ENCODE data around the gene MRPL27.
"Not testable (repeated sequence)": the region's sequence is repeated elsewhere in the genome, so short reads cannot be mapped to it uniquely, and the experiment has no call there.

The MRPL27 gene

DNA sequence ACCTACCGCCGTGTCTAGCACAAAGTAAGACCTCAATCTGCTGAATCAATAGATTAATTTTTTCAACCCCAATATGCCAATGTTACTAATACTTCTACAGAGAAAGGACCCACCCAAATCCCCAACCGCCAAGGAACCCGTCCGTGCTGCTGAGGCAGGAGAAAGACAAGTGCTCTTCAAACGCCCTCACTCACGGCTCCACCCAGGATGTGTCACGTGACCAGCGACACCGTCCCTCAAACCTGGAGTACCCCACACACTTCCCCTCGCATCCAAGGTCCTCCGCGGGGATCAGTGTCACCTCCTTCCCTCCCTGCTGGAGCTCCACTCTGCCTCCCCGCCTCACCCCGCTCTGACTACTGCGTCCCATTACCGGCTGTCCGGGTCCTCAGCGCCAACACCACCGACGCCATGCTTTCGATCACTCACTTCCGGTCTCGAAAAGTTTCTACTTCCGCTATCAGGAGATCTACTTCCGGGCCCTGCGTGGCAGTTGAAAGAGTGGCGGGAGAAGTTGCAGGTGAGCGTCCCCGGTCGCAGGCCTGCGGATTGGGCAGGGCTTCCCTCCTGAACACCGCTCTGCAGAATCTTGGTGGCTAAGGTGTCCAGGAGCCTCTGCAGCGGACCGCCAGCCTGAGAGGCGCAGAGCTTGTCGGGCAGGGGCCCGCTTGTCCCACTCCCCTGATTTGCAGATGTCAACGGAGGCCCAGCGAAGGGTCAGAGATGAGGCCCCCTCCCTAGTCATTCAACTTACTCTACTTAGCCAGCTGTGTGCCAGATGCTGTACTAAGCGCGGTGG, at the start of gene MRPL27, which contains the start of gene EME1:
MRPL27 (minus strand) TSS at position 427 of the 799 bp plus-strand sequence; CDS start at position 413, 14 bp downstream.
EME1 (plus strand) TSS at position 472 of the 799 bp plus-strand sequence. CDS start 1,980 bp downstream, outside the sequence.
- peak; percentile 96 for DNase-seq

DNA sequence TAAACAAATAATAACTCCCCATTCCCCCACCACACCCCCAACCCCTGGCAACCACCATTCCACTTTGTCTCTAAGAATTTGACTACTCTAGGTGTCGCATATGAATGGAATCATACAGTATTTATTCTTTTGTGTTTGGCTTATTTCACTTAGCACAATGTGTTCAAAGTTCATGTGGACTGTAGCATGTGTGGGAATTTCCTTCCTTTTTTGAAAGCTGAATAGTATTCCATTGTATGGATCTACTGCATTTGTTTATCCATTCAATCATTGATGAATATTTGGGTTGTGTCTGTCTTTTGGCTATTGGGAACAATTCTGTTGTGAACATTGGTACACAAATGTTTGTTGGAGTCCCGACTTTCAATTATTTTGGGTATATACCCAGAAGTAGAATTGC, 49.8 kb upstream of the MRPL27 start:
- DNase-seq = no peak

DNA sequence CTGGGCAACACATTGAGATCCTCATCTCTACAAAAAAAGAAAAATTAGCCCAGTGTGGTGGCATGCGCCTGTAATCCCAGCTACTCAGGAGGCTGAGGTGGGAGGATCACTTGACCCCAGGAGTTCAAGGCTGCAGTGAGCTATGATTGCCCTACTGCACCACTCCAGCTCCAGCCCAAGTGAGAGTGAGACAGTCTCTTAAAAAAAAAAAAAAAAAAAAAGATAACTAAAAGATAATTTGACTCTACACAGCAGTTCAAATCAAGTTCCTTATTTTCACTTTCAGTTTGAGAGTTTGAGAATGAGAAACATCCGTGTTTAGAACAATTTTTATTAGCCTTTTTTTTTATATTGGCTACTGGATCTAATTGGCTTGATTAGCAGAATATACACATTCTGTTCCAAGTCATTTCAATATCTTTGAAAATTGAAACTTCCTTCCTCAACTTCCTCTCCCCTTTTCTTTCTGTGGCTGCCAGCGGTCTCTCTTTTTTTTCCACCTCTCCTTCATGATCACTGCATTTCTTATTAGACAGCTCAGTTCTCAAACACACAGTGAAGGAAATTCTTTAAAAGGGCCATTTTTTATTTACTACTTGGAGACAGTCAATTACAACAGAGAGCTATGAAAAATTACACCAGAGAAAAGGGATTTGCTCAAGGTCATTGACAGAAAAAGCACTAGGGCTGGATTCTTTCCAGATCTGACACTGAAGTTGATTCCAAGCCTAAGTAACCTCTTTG, 48.5 kb upstream of the MRPL27 start:
- no peak for DNase-seq

DNA sequence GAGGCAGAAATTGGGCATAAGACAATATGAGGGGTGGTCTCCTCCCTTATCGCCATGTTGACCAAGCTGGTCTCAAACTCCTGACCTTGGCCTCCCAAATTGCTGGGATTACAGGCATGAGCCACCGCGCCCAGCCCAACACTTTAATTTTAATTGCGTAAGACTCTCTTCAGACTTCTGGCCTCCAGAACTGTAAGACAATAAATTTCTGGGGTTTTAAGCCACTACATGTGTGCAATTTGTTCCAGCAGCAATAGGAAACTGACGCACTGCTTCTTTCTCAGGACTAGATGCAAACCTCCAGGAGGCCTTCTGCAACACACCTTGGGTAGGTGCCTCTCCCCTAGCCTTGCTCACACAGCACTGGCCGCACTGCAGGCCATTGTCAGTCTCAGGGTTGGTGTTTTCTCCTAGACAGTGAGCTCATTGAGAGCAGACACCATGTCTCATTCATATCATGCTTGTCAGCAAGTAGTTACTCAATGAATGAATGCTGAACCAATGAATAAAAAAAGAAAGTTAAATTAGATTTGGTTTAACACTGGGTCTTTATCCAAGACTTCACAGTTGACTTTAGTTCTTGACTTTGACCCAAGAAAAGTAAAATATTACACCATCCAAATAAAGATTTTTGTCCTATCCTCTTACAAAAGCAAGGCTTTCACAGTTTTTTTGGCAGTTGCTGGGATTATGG, 47.6 kb upstream of the MRPL27 start:
- DNase-seq = no peak

DNA sequence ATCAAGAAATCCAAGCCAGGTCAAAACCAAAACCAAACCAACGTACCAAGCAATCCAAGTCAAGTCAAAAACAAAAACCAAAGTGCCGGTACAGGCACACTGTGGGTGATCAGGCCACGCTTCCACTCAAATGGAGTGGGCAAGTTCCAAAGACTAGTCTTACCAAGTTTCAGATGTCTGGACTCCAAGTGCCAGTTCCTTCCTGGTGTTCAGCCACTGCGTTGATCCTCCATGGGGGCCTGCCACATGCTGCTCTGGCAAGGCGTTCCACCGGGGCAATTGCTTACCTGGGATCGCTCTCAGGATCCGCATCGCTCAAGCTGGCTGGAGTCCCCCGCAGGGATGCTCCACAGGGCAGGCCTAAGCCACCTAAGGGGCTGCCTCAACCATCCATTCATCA, 46.6 kb upstream of the MRPL27 start:
- DNase-seq = not testable (repeated sequence)

DNA sequence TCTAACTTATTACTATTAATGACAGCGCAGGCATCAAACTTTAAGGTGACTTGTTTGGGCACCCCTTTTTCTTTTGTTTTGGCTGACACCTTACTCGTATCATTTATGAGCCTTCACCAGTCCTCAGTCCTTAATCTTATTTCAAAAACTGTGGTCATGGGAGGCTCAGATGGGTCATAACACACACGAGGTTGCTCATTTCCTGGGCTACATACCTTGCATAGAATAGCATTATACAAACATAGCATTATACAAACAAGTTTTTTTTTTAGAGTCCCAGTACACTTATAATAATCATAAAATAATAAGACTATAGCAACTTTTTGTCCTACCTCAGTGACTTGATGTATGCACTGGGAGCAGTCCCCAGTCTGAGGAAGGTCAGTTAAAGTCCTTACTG, 41.8 kb upstream of the MRPL27 start:
- DNase-seq = no peak

DNA sequence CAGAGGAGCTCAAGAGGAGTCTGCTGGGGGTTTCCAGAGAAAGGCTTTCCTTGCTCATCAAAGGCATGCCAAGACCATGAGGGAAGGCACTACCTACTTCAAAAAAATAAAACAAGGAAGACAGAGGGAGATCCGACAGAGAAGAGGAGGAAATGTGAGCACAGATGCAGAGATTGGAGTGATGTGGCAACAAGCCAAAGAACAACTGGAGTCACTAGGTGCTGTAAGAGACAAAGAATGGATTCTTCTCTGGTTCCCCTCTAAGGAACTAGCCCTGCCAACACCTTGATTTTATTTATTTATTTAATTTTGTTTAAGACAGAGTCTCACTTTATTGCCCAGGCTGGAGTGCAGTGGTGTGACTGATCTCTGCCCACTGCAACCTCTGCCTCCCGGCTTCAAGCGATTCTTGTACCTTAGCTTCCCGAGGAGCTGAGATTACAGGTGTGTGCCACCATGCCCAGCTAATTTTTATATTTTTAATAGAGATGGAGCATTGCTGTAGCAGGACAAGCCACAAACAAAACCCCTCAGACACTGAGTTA, 39.3 kb upstream of the MRPL27 start:
- no peak for DNase-seq

DNA sequence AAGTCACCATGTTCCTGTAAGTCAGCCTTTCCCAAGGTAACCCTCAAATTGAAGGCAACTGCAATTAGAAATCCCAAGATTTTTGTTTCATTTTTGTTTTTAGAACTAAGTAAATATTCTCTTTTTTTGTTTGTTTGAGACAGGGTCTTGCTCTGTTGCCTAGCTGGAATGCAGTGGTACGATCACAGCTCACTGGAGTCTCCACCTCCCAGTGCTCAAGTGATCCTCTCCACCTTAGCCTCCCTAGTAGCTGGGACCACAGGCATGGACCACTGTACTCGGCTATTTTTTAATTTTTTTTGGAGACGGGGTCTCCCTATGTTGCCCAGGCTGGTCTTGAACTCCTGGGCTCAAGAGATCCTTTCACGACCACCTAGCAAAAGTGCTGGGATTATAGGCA, 34.9 kb upstream of the MRPL27 start:
- DNase-seq = no peak

DNA sequence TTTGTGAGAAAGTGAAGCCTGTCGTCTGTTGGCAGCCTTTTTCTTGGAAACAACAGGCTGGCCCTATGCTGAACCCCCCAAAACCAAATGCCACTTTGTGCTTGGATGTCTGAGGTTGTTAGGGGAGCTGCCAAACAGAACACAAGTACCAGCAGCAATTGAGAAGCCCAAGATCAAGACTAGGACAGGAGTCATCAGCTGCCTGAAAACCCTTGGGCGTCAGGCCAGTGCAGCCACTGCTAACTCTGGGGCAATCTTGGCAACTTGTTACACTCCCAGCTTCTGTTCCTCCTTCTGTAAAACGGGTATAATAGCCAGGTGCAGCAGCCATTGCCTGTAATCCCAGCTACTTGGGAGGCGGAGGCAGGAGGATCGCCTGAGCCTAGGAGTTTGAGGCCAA, 33.6 kb upstream of the MRPL27 start:
- no peak for DNase-seq

DNA sequence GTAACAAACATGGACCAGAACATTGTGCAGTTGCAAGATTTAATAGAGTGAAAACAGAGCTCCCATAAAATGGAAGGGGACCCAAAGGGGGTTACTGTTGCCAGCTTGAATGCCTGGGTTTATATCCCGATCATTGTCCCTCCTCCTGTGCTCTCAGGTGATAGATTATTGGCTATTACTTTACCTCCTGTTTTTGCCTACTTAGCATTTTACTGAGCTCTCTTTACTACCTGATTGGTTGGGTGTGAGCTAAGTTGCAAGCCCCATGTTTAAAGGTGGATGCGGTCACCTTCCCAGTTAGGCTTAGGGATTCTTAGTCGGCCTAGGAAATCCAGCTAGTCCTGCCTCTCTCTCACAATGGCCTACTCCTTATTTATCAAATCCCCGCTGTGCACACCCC, 32.4 kb upstream of the MRPL27 start:
- not testable (repeated sequence) for DNase-seq

DNA sequence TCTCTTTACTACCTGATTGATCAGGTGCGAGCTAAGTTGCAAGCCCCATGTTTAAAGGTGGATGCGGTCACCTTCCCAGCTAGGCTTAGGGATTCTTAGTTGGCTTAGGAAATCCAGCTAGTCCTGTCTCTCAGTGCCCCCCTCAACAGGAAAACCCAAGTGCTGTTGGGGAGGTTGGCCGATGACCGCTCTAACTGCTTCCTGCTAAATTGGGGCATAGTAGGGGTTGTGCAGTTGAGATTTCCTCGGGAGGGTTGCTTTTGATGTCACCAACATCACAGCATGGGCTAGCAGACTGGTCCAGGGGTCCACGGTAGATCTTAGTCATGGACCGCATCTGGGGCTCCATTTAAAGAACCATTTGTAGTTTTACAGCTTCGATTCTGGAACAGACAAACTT, 26.6 kb upstream of the MRPL27 start:
- not testable (repeated sequence) for DNase-seq

DNA sequence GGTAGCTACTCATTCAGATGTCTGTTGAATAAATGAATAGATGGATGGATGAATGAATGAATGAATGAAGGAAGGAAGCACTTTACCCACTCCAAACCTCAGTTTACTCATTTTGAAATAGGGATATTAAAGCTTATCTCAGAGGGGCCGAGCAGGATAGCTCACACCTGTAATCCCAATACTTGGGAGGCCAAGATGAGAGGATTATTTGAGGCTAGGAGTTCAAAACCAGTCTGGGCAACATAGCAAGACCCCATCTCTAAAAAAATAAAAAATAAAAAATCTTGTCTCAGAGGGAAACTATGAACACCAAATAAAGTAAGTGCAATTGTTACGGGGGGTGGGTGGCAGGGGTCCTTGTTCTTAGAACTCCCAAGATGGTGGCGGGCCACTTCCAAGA, 25.7 kb upstream of the MRPL27 start:
- DNase-seq = not testable (repeated sequence)

DNA sequence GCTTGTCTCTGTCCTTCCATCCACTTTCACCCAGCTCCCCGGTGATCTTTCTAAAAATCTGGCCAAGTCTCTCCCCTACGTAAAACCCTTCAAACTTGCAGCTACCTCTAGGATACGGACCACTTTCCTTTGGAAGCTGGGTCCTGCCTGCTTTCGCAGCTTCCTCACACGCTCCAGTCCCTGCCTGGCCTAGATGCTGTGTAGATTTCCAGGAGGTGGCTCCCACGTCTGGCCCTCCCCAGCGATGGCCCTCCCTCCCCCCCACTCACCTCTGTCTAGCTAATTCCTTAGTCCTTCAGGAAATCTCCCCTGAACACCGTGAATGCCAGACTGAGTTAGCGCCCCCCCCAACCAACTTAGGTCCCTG, 24.9 kb upstream of the MRPL27 start:
- DNase-seq = no peak

DNA sequence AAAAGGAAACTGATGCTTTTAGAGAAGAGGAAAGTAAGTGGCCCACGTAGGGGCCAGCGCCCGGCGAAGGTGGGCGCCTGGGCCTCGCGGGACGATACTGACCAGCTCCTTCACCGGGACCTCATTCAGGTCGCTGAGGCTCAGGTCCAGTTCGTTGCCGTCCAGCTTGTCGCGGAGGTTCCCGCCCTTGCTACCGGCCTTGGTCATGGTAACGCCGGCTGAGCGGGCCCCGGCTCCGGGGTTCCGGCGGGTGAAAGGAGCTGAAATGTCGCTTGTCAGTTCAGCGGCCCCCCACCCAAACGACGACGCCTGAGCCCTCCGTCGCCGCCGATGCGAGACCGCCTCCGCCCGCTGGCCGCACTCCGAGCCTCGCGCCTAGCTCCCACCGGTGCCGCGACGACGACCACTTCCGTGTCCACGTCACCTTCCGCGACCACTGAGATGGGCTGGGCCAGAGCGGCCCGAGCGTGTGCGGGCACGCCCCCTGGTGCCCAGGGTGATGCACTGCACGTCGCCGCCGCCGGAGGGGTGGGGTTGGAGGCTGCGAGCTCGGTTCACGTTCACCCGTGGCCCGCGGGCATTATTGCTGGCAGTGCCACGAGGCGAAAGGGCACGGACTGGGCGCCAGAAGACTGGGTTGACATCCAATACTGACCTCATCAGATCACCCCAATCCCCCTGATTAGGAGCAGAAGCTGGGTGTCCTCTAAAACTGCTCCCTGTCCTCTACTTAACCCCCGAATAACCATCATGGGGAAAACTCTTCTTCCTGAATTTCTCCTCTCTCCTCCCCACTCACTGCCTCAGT, 24.3 kb upstream of the MRPL27 start, which contains the start of gene LRRC59:
LRRC59 (minus strand) TSS at position 413 of the 808 bp plus-strand sequence; CDS start at position 207, 206 bp downstream.
- peak; percentile 88 for DNase-seq

DNA sequence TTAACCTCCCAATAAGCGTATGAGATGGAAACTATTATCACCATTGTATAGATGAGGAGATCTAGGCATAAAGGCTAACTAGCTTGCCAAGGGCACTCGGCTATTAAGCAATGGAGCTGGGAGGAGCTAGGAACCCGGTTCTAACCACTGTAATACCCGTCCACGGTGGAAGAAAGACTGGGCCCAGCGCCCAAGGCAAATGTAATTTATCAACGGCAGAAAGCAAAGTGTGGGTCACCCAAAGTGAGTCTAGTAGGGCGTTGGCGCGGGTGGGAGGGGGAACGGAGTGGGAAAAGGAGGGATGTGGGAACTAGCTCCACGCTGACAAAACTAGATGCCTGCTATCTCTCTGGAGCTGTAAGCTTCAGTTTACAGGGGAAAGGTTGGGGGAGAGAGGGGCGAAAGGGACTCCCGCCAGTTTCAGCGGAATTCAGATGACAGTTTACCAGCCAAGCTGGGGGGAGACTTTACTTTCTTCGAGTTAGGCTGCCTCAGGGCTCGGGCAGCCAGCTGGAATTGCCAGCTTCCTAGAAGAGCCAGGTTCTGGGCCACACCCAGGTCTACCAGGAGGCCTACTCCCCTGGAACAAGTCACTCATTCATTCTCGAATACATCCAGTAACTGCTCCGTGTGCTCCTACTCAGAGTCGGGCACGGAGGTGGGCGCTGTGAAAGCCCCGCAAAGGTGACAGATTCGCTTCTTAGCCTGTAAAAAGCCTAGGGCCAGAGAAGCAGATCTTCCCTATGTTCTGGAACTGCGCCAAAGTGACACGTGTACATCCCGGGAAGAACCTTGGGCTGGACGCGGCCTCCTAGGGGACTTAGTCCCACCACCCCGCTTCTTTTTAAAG, 23.5 kb upstream of the MRPL27 start:
- DNase-seq = peak; percentile 17

DNA sequence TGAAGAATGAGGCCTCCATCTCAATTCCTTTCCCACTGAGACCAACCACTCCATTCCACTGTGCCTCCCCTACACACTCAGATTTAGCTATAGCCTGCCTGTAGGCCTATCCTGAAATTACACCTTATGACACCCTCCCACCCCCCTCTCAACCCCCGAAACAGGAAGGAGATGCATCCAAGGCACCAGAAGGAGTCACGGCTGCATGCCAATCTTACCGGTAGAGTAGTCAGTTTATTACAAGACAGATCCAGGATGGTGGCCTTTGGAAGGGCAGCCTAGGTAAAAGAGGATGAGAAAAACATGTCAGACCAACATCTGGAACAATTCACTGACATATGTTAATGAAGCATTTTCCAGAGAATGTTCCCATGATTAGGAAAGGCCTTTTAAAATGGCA, 21.7 kb upstream of the MRPL27 start:
- DNase-seq = no peak

DNA sequence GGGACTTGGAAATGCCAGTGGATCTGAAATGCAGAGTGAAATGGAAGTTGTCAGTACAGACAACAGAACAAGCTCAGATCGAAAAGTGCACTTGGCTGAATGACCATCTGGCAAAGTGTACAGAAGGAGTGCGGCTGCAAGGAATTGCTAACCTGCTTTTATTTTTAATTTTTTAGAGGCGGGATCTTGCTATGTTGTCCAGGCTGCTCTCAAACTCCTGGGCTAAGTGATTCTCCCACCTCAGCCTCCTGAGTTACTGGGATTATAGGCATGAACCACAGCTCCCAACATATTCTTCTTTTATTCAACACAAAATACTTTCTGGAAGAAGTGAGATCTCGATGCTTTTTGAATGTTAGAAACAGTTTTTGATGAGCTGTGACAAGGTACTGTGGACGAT, 20.7 kb upstream of the MRPL27 start:
- DNase-seq = no peak

DNA sequence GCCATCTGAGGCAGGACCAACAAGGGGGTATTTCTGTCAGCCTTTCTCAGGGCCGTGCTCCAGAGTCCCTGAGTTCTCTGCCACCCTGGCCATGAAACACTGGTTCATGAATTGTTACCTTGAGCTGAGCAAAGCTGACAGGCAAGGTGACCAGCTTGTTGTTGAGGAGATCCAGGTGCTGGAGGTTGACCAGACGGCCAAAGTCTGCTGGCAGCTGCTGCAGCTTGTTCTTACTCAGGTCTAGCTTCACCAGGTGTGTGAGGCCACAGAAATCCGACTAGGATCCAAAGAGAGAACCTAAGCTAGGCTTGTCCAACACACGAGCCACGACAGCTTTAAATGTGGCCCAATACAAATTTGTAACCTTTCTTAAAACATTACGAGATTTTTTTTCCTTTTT, 19.6 kb upstream of the MRPL27 start:
- DNase-seq = no peak

DNA sequence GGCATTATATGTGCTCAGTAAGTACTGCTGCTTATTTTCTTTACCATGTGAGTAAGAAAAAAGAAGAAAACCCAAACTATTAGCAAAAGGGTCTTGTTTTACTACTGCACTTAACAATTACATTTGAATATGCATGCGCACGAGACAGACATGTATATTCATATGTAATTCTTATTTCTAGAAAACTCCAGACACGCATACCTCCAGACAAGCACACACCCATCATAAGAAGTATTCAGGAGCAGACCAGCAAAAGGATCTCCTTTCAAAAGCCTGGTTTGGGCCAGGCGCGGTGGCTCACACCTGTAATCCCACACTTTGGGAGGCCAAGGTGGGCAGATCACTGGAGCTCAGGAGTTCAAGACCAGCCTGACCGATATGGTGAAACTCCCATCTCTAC, 16.6 kb upstream of the MRPL27 start:
- no peak for DNase-seq

DNA sequence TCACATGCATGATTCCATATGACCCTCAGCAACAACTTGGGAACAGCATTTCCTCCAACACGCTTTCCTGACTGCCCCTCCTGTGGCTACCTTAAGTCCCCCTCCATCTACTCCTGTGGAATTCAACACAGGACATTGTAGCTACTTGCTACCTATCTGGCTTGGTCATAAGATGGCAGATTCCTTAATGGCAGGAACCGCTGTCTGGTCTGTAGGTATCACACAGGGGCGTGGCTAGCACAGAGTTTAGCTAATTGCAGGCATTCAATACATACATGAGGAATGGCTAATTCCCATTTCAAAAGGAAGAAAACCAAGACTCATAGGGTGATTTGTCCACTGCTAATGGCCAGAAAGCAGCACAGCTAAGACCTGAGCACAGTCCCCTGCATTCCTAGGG, 15.7 kb upstream of the MRPL27 start:
- no peak for DNase-seq

DNA sequence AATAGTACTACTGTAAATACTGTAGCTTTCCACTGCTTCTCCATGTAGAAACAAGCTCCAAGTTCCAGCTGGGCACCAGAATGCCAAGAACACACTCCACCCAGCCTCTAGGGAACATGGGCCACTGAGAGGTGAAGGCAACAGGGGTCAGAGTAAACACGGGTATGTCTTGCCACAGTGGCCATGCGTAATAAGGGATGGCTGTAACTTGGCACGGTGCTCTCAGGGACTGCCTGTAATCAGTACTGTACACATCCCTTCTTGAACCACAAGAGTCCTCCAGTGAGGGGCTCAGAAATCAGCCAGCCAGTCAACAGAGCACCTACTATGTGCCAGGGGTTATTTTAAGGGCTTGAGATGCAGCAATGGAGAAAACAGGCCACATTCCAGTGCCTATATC, 13.5 kb upstream of the MRPL27 start:
- DNase-seq = no peak
